ENCODE data around the gene SLC25A19. TPM values are rescaled to one million over a fixed set of nuclear protein-coding genes. Genes with fewer than 3 reads are reported as not detected.
A peak's percentile ranks its signal among the peaks of the same experiment; 100 is the strongest.

The SLC25A19 gene
- total RNA-seq, 6 donors from 2014 or later = 21.9 to 37.0 (median 23.9) TPM

- no peak for TF ChIP-seq POLR2AphosphoS5 (IDR thresholded peaks at IDR 0.05)
- peak in 1 of 4 donors; percentile 41 for TF ChIP-seq POLR2A (IDR thresholded peaks at IDR 0.05)
- no peaks in the 10 kb centered on the region for H3K36me3 ChIP-seq
- peaks cover 0 to 16% (median 7%) of the 10 kb centered on the region in 4 donors for H3K4me1 ChIP-seq
- WGBS, 2 donors = 55 to 57% methylated on average over 14 to 17 of the region's 20 CpGs
- DNase-seq = peak in 1 of 2 donors; percentile 61
- peak overlapping the region; percentile 20 to 81 (median 63) for H3K27ac ChIP-seq
- no peaks in the 10 kb centered on the region for H3K27me3 ChIP-seq
- ATAC-seq (ENCODE audit: low FRiP score in 2 of 2) = peak; percentile 51 to 69
- H3K9me3 ChIP-seq = no peaks in the 10 kb centered on the region
- H3K4me3 ChIP-seq = no peak overlapping the region
Measured at GRCh38 chr17:75308732-75309629, 19.7 kb upstream of the SLC25A19 start.

GRCh38 chr17:75307957-75308731, 18.9 kb upstream of the SLC25A19 start:
- peak overlapping the region in 3 of 4 donors; percentile 52 to 81 (median 74) for H3K27ac ChIP-seq
- no peak for ATAC-seq (ENCODE audit: low FRiP score in 2 of 2)

GRCh38 chr17:75301502-75302206, 12.4 kb upstream of the SLC25A19 start:
- 82 to 86% methylated on average over 17 of the region's 17 CpGs for WGBS, 2 donors
- TF ChIP-seq EP300 (IDR thresholded peaks at IDR 0.05) (peak in 2 of 4 donors; percentile 10 to 22), POLR2AphosphoS5 (IDR thresholded peaks at IDR 0.05) (no peak)
- Histone ChIP-seq H3K4me1 (peaks cover 0 to 5% (median 2%) of the 10 kb centered on the region in 4 donors), H3K36me3 (no peaks in the 10 kb centered on the region), H3K27me3 (no peaks in the 10 kb centered on the region), H3K9me3 (no peaks in the 10 kb centered on the region), H3K27ac (peak overlapping the region in 3 of 4 donors; percentile 40 to 67 (median 46)), H3K4me3 (no peak overlapping the region)
- ATAC-seq (ENCODE audit: low FRiP score in 2 of 2) (peak in 1 of 2 donors; percentile 67), DNase-seq (no peak)

More at GRCh38 chr17:75307957-75308731, 18.9 kb upstream of the SLC25A19 start:
- Histone ChIP-seq H3K4me3 (no peak overlapping the region), H3K4me1 (peaks cover 0 to 14% (median 6%) of the 10 kb centered on the region in 4 donors), H3K36me3 (no peaks in the 10 kb centered on the region), H3K9me3 (no peaks in the 10 kb centered on the region), H3K27me3 (no peaks in the 10 kb centered on the region)
- no peak for DNase-seq
- WGBS, 2 donors = 72 to 80% methylated on average over 12 to 13 of the region's 13 CpGs
- TF ChIP-seq POLR2A (IDR thresholded peaks at IDR 0.05) (no peak), CTCF (IDR thresholded peaks at IDR 0.05) (no peak), EP300 (IDR thresholded peaks at IDR 0.05) (no peak), POLR2AphosphoS5 (IDR thresholded peaks at IDR 0.05) (no peak)

GRCh38 chr17:75301049-75301448, 11.8 kb upstream of the SLC25A19 start:
- Histone ChIP-seq H3K27me3 (no peaks in the 10 kb centered on the region), H3K9me3 (no peaks in the 10 kb centered on the region), H3K4me1 (peaks cover 0 to 5% (median 3%) of the 10 kb centered on the region in 4 donors), H3K4me3 (no peak overlapping the region), H3K27ac (peak overlapping the region in 3 of 4 donors; percentile 40 to 67 (median 46)), H3K36me3 (no peaks in the 10 kb centered on the region)
- TF ChIP-seq POLR2AphosphoS5 (IDR thresholded peaks at IDR 0.05) (no peak), CTCF (IDR thresholded peaks at IDR 0.05) (no peak), POLR2A (IDR thresholded peaks at IDR 0.05) (peak in 1 of 4 donors; percentile 36)
- DNase-seq (no peak), ATAC-seq (ENCODE audit: low FRiP score in 2 of 2) (peak in 1 of 2 donors; percentile 63)
- 75 to 77% methylated on average over 9 of the region's 9 CpGs for WGBS, 2 donors

- Histone ChIP-seq H3K27ac (peak overlapping the region in 1 of 4 donors; percentile 67), H3K4me3 (no peak overlapping the region), H3K4me1 (peaks cover 0 to 12% (median 5%) of the 10 kb centered on the region in 4 donors), H3K27me3 (no peaks in the 10 kb centered on the region), H3K9me3 (no peaks in the 10 kb centered on the region), H3K36me3 (no peaks in the 10 kb centered on the region)
- no peak for ATAC-seq (ENCODE audit: low FRiP score in 2 of 2)
- WGBS, 2 donors = 62 to 78% methylated on average over 7 of the region's 7 CpGs
- DNase-seq = no peak
- TF ChIP-seq POLR2AphosphoS5 (IDR thresholded peaks at IDR 0.05) = no peak
- no peak for TF ChIP-seq CTCF (IDR thresholded peaks at IDR 0.05)
- no peak for TF ChIP-seq POLR2A (IDR thresholded peaks at IDR 0.05)
- TF ChIP-seq EP300 (IDR thresholded peaks at IDR 0.05) = no peak
Measured at GRCh38 chr17:75300280-75300679, 11.0 kb upstream of the SLC25A19 start.

Measured in upper lobe of left lung (tissue), 6 donors.